ENCODE measurements around the gene PALLD. TPM values are rescaled to one million over a fixed set of nuclear protein-coding genes. Genes with fewer than 3 reads are reported as not detected.

The PALLD gene
- total and polyA plus RNA-seq, 2 of the 8 experiments (the other 6 are each of a cell fraction or from before 2014, with no cell fraction given): 10.5 to 25.0 TPM

GRCh38 chr4:168731006-168731636 is 234.3 kb downstream of the PALLD start:
- H2BK20ac ChIP-seq (ENCODE audit: low read length): no peak overlapping the region
- H3K23ac ChIP-seq (ENCODE audit: insufficient read length): no peak overlapping the region
- no peaks in the 10 kb centered on the region for H4K20me1 ChIP-seq (replicated peaks in 1 of 2; ENCODE audit: control insufficient read depth in 1 of 2, insufficient read depth in 2 of 2, low read length in 2 of 2)
- no peak overlapping the region for H3K4ac ChIP-seq (replicated peaks; ENCODE audit: insufficient read length, low read depth, low read length)
- TF ChIP-seq EP300 (IDR thresholded peaks at IDR 0.05; ENCODE audit: borderline replicate concordance in 1 of 2, low read depth in 2 of 2, low read length in 2 of 2) (no peak), JUND (IDR thresholded peaks at IDR 0.05; ENCODE audit: low read length) (no peak), KDM5A (IDR thresholded peaks at IDR 0.05; ENCODE audit: low read length) (no peak), SRF (IDR thresholded peaks at IDR 0.05; ENCODE audit: low read depth, low read length) (no peak), FOSL1 (IDR thresholded peaks at IDR 0.05; ENCODE audit: insufficient read depth, low read depth, low read length) (no peak), GTF2F1 (IDR thresholded peaks at IDR 0.05; ENCODE audit: borderline replicate concordance, low read depth, low read length) (no peak), KDM1A (IDR thresholded peaks at IDR 0.05; ENCODE audit: borderline replicate concordance, low read length) (no peak), ATF2 (IDR thresholded peaks at IDR 0.05; ENCODE audit: low read length) (no peak)
- no peaks in the 10 kb centered on the region for H3K79me2 ChIP-seq (ENCODE audit: control insufficient read depth in 1 of 2, insufficient read depth in 2 of 2, low read length in 2 of 2)
- no peak overlapping the region for H3K27ac ChIP-seq (ENCODE audit: low read depth, low read length)
- CTCF ChIA-PET (ENCODE audit: partially characterized antibody): interaction anchor here (1.0 to 1.5 kb wide), 2 partner anchors 11 to 191 kb away, joined by 3 read pairs; no protein-coding TSS in a partner anchor
- POLR2A ChIA-PET (ENCODE audit: partially characterized antibody): no interaction called here
- no peak overlapping the region for H2BK12ac ChIP-seq (ENCODE audit: low read depth, low read length)
- no peak overlapping the region for H3K18ac ChIP-seq (ENCODE audit: extremely low read depth, low read length)
- H2AK5ac ChIP-seq (ENCODE audit: low read depth, low read length): no peak overlapping the region
- H3K27me3 ChIP-seq (replicated peaks in 1 of 4; ENCODE audit: control insufficient read depth in 3 of 4, extremely low read depth in 1 of 4, insufficient read depth in 3 of 4, low read length in 3 of 4): no peaks in the 10 kb centered on the region
- H2BK15ac ChIP-seq (ENCODE audit: low read length): no peak overlapping the region
- no peak overlapping the region for H2BK5ac ChIP-seq (ENCODE audit: low read depth, low read length)
- no peak overlapping the region for H4K5ac ChIP-seq (ENCODE audit: insufficient read length, low read depth, low read length)
- H3K56ac ChIP-seq (replicated peaks; ENCODE audit: insufficient read length, low read depth, low read length): no peak overlapping the region
- no peaks in the 10 kb centered on the region for H3K36me3 ChIP-seq (ENCODE audit: control insufficient read depth in 2 of 4, insufficient read depth in 4 of 4, low read length in 3 of 4)
- no peaks in the 10 kb centered on the region for H3K79me1 ChIP-seq (ENCODE audit: low read depth, low read length)
- no peak overlapping the region for H3K4me3 ChIP-seq (ENCODE audit: extremely low read depth in 1 of 4, insufficient read depth in 2 of 4, low read depth in 3 of 4, low read length in 4 of 4)
- H2BK120ac ChIP-seq (replicated peaks; ENCODE audit: low read depth, low read length): no peak overlapping the region
- FAIRE-seq (no peak), DNase-seq (ENCODE audit: low read depth in 1 of 2, low spot score in 2 of 2) (no peak)
- H3K14ac ChIP-seq (ENCODE audit: insufficient read length): no peak overlapping the region
- no peak overlapping the region for H2AFZ ChIP-seq (ENCODE audit: low read length)
- no peaks in the 10 kb centered on the region for H3K23me2 ChIP-seq (ENCODE audit: low read depth, low read length)
- H4K91ac ChIP-seq (replicated peaks; ENCODE audit: insufficient read length, low read length): no peak overlapping the region
- 88% methylated on average over 6 of the region's 6 CpGs; no CpG with 5 or more reads in 1 of the 2 experiments for WGBS, 2 experiments (ENCODE audit: extremely low coverage in 1 of 2, insufficient coverage in 1 of 2, insufficient read length in 1 of 2, insufficient replicate concordance in 2 of 2, low coverage in 1 of 2, low lambda C conversion rate in 2 of 2, missing lambda C conversion rate in 1 of 2)
- H4K8ac ChIP-seq (ENCODE audit: extremely low read depth, insufficient read depth, low read length): no peak overlapping the region
- peaks cover 0 to 12% (median 4%) of the 10 kb centered on the region in 4 experiments; a peak in 1 of 7 replicates for H3K4me1 ChIP-seq (replicated peaks in 1 of 4; ENCODE audit: control insufficient read depth in 3 of 4, insufficient read depth in 4 of 4, low read length in 3 of 4)
- H3K4me2 ChIP-seq (ENCODE audit: insufficient read depth in 1 of 2, low read depth in 2 of 2, low read length in 2 of 2): no peak overlapping the region
- H3K9ac ChIP-seq (replicated peaks in 1 of 4; ENCODE audit: extremely low read depth in 1 of 4, low read depth in 3 of 4, low read length in 3 of 4): no peak overlapping the region
- H3K9me3 ChIP-seq (ENCODE audit: insufficient read depth in 2 of 2, low read depth in 1 of 2, low read length in 1 of 2): no peaks in the 10 kb centered on the region

Data from H1 (cell line).